ENCODE data around the gene KRT85. TPM values are rescaled to one million over a fixed set of nuclear protein-coding genes. Genes with fewer than 3 reads are reported as not detected.

Gene KRT85
- total RNA-seq = not detected
- 0.58 TPM for polyA plus RNA-seq (ENCODE audit: insufficient read depth, low read depth, low replicate concordance)
- long read RNA-seq, donor 1 = 0 reads
- long read RNA-seq, donor 2 = 0 reads
- long read RNA-seq, donor 3 = 0 reads
- long read RNA-seq, donor 4 = 0 reads
- long read RNA-seq, donor 5 = 0 reads
- long read RNA-seq, donor 6 = 0 reads
- long read RNA-seq, donor 7 = 0 reads
- long read RNA-seq, donor 8 = 0 reads
- long read RNA-seq, donor 9 = 0 reads
- long read RNA-seq, donor 10 = 0 reads

- Histone ChIP-seq H3K4me1 (ENCODE audit: control insufficient read depth in 2 of 3, insufficient read depth in 2 of 3, low read depth in 1 of 3, low read length in 3 of 3) (peaks cover 0 to 12% (median 11%) of the 10 kb centered on the region in 3 donors), H3K36me3 (ENCODE audit: control insufficient read depth in 2 of 3, insufficient read depth in 3 of 3, low read length in 3 of 3) (no peaks in the 10 kb centered on the region), H3K4me3 (ENCODE audit: low read length in 3 of 3) (no peak within 1 kb of the TSS), H3K9ac (ENCODE audit: low read length in 3 of 3) (no peak within 1 kb of the TSS), H3K27ac (ENCODE audit: low read depth in 2 of 2, low read length in 2 of 2) (no peak within 1 kb of the TSS), H3K27me3 (ENCODE audit: control insufficient read depth, insufficient read depth, low read length) (no peaks in the 10 kb centered on the region), H3K9me3 (ENCODE audit: control insufficient read depth in 2 of 3, insufficient read depth in 1 of 3, low read length in 3 of 3) (no peaks in the 10 kb centered on the region)
- intact Hi-C loops (cut with DNase I) = no loop called here
- DNase-seq (no peak), FAIRE-seq (no peak)
- no peak for TF ChIP-seq CTCF (IDR thresholded peaks at IDR 0.05; ENCODE audit: borderline replicate concordance, extremely low read depth, insufficient read depth)
Observed at GRCh38 chr12:52366738-52367485, at the start of gene KRT85. KRT85 (minus strand) TSS chr12:52367481; CDS start chr12:52367405, 76 bp downstream.

- Histone ChIP-seq H3K27me3 (ENCODE audit: control insufficient read depth, insufficient read depth, low read length) (no peaks in the 10 kb centered on the region), H3K27ac (ENCODE audit: low read depth in 2 of 2, low read length in 2 of 2) (peak overlapping the region in 1 of 2 donors; percentile 15), H3K9ac (ENCODE audit: low read length in 3 of 3) (no peak overlapping the region), H3K4me1 (ENCODE audit: control insufficient read depth in 2 of 3, insufficient read depth in 2 of 3, low read depth in 1 of 3, low read length in 3 of 3) (peaks cover 0 to 2% (median 0%) of the 10 kb centered on the region in 3 donors), H3K36me3 (ENCODE audit: control insufficient read depth in 2 of 3, insufficient read depth in 3 of 3, low read length in 3 of 3) (no peaks in the 10 kb centered on the region), H3K9me3 (ENCODE audit: control insufficient read depth in 2 of 3, insufficient read depth in 1 of 3, low read length in 3 of 3) (no peaks in the 10 kb centered on the region), H3K4me3 (ENCODE audit: low read length in 3 of 3) (no peak overlapping the region)
- no peak for DNase-seq
- no peak for FAIRE-seq
- no peak for TF ChIP-seq CTCF (IDR thresholded peaks at IDR 0.05; ENCODE audit: borderline replicate concordance, extremely low read depth, insufficient read depth)
- intact Hi-C loops (cut with DNase I) = no loop called here
Observed at GRCh38 chr12:52416795-52417194, 49.5 kb upstream of the KRT85 start.

- FAIRE-seq (no peak), DNase-seq (peak in 3 of 5 donors; percentile 22 to 85 (median 77))
- intact Hi-C loops (cut with DNase I) = no loop called here
- Histone ChIP-seq H3K27ac (ENCODE audit: low read depth in 2 of 2, low read length in 2 of 2) (peak overlapping the region in 1 of 2 donors; percentile 59), H3K27me3 (ENCODE audit: control insufficient read depth, insufficient read depth, low read length) (no peaks in the 10 kb centered on the region), H3K9ac (ENCODE audit: low read length in 3 of 3) (no peak overlapping the region), H3K4me3 (ENCODE audit: low read length in 3 of 3) (no peak overlapping the region), H3K36me3 (ENCODE audit: control insufficient read depth in 2 of 3, insufficient read depth in 3 of 3, low read length in 3 of 3) (no peaks in the 10 kb centered on the region), H3K4me1 (ENCODE audit: control insufficient read depth in 2 of 3, insufficient read depth in 2 of 3, low read depth in 1 of 3, low read length in 3 of 3) (peaks cover 0 to 2% (median 0%) of the 10 kb centered on the region in 3 donors), H3K9me3 (ENCODE audit: control insufficient read depth in 2 of 3, insufficient read depth in 1 of 3, low read length in 3 of 3) (no peaks in the 10 kb centered on the region)
- TF ChIP-seq CTCF (IDR thresholded peaks at IDR 0.05; ENCODE audit: borderline replicate concordance, extremely low read depth, insufficient read depth) = no peak
Observed at GRCh38 chr12:52415870-52416750, 48.8 kb upstream of the KRT85 start.

Data from kidney (tissue), 22 donors.